H9 (cell line): Measurements from ENCODE around the gene RAB3GAP2. TPM values are rescaled to one million over a fixed set of nuclear protein-coding genes. Genes with fewer than 3 reads are reported as not detected.

ENCODE experiments used
- DNase-seq: peaks from one replicate; pipeline ENCODE4 v3.0.0-alpha.2; 2017
- H2AFZ ChIP-seq: one replicate; pipeline ENCODE4 v1.6.1; 2013; ENCODE audit warnings: mild to moderate bottlenecking, low read length, control low read depth, moderate library complexity
- H2AK5ac ChIP-seq: 2 replicates; pipeline ENCODE4 v1.6.1; 2013; ENCODE audit warnings: low read length, control low read depth, mixed read lengths; ENCODE audit not compliant: insufficient read length
- H2BK120ac ChIP-seq: one replicate; pipeline ENCODE4 v1.6.1; 2013; ENCODE audit warnings: low read depth, mild to moderate bottlenecking, low read length, control low read depth, inconsistent platforms; ENCODE audit not compliant: poor library complexity, severe bottlenecking
- H2BK12ac ChIP-seq: 2 replicates; pipeline ENCODE4 v1.6.1; 2013; ENCODE audit warnings: low read length, control low read depth, mixed read lengths, low read depth; ENCODE audit not compliant: insufficient read length
- H2BK15ac ChIP-seq: 2 replicates; pipeline ENCODE4 v1.6.1; 2013; ENCODE audit warnings: low read depth, low read length, control low read depth
- H2BK20ac ChIP-seq: one replicate; pipeline ENCODE4 v1.6.1; 2013; ENCODE audit warnings: low read depth, mild to moderate bottlenecking, low read length, control low read depth, inconsistent platforms; ENCODE audit not compliant: poor library complexity, severe bottlenecking
- H2BK5ac ChIP-seq: 2 replicates; pipeline ENCODE4 v1.6.1; 2013; ENCODE audit warnings: low read length, control low read depth, mixed read lengths; ENCODE audit not compliant: insufficient read length
- H3K14ac ChIP-seq: 2 replicates; pipeline ENCODE4 v1.6.1; 2013; ENCODE audit warnings: low read length, control low read depth; ENCODE audit not compliant: insufficient read depth
- H3K18ac ChIP-seq: 2 replicates; pipeline ENCODE4 v1.6.1; 2013; ENCODE audit warnings: low read depth, mild to moderate bottlenecking, mixed read lengths, low read length, control low read depth; ENCODE audit not compliant: insufficient read length
- H3K23ac ChIP-seq: 2 replicates; pipeline ENCODE4 v1.6.1; 2013; ENCODE audit warnings: low read length, control low read depth, mixed read lengths, low read depth; ENCODE audit not compliant: insufficient read length
- H3K23me2 ChIP-seq: 2 replicates; pipeline ENCODE4 v1.6.1; 2013; ENCODE audit warnings: low read depth, mild to moderate bottlenecking, mixed read lengths, low read length, control low read depth; ENCODE audit not compliant: insufficient read length, poor library complexity, severe bottlenecking
- H3K27ac ChIP-seq: 2 replicates; pipeline ENCODE4 v1.5.1; 2013; ENCODE audit warnings: low read length, control low read depth, mixed read lengths, low read depth; ENCODE audit not compliant: insufficient read length
- H3K27me3 ChIP-seq: 2 replicates; pipeline ENCODE4 v1.6.1; 2013; ENCODE audit warnings: low read length, control low read depth, inconsistent platforms; ENCODE audit not compliant: insufficient read depth
- H3K4ac ChIP-seq: 2 replicates; pipeline ENCODE4 v1.6.1; 2013; ENCODE audit warnings: low read depth, mild to moderate bottlenecking, control low read depth, inconsistent platforms, low read length, moderate library complexity
- H3K4me1 ChIP-seq: 2 replicates; pipeline ENCODE4 v1.6.1; 2013; ENCODE audit warnings: low read length, control low read depth, inconsistent platforms; ENCODE audit not compliant: insufficient read depth
- H3K4me2 ChIP-seq: 2 replicates; pipeline ENCODE4 v1.6.1; 2013; ENCODE audit warnings: low read length, control low read depth, mixed read lengths; ENCODE audit not compliant: insufficient read length, insufficient read depth
- H3K56ac ChIP-seq: 2 replicates; pipeline ENCODE4 v1.6.1; 2013; ENCODE audit warnings: low read depth, mild to moderate bottlenecking, mixed read lengths, low read length, control low read depth; ENCODE audit not compliant: insufficient read length
- H3K79me1 ChIP-seq: 2 replicates; pipeline ENCODE4 v1.6.1; 2013; ENCODE audit warnings: low read depth, mild to moderate bottlenecking, moderate library complexity, low read length, control low read depth, inconsistent platforms; ENCODE audit not compliant: insufficient read depth, poor library complexity, severe bottlenecking
- H3K79me2 ChIP-seq: 2 replicates; pipeline ENCODE4 v1.6.1; 2013; ENCODE audit warnings: low read length, control low read depth, inconsistent platforms; ENCODE audit not compliant: insufficient read depth
- H3K9ac ChIP-seq: 2 replicates; pipeline ENCODE4 v1.6.1; 2013; ENCODE audit warnings: low read length, control low read depth, mixed read lengths; ENCODE audit not compliant: insufficient read length; ENCODE audit errors: extremely low read depth
- H3K9me3 ChIP-seq: one replicate; pipeline ENCODE4 v1.6.1; 2013; ENCODE audit warnings: low read depth, low read length, inconsistent platforms; ENCODE audit not compliant: control insufficient read depth
- H3T11ph ChIP-seq: one replicate; pipeline ENCODE4 v1.6.1; 2013; ENCODE audit warnings: mild to moderate bottlenecking, low read length, control low read depth, inconsistent platforms
- H4K20me1 ChIP-seq: one replicate; pipeline ENCODE4 v1.6.1; 2013; ENCODE audit not compliant: control insufficient read depth, insufficient read length, insufficient read depth
- H4K5ac ChIP-seq: 2 replicates; pipeline ENCODE4 v1.6.1; 2013; ENCODE audit warnings: low read depth, mild to moderate bottlenecking, mixed read lengths, low read length, control low read depth; ENCODE audit not compliant: insufficient read length
- H4K8ac ChIP-seq: replicated peaks from 2 replicates; pipeline ENCODE4 v1.6.1; 2013; ENCODE audit warnings: low read length, control low read depth, mixed read lengths, low read depth; ENCODE audit not compliant: insufficient read length
- H4K91ac ChIP-seq: 2 replicates; pipeline ENCODE4 v1.6.1; 2013; ENCODE audit warnings: low read depth, mild to moderate bottlenecking, moderate library complexity, mixed read lengths, low read length, control low read depth; ENCODE audit not compliant: insufficient read length
- H3K27ac Mint-ChIP-seq, 3 experiments: 2 replicates in 2 of 3; 3 replicates in 1 of 3; pipeline ENCODE4 v1.8.0; 2020 to 2021; ENCODE audit warnings: mixed read lengths in 3 of 3, mild to moderate bottlenecking in 1 of 3, moderate library complexity in 1 of 3
- H3K27me3 Mint-ChIP-seq: 2 replicates; pipeline ENCODE4 v1.8.0; 2021; ENCODE audit warnings: low read depth, mild to moderate bottlenecking, moderate library complexity, mixed read lengths
- H3K36me3 Mint-ChIP-seq, 3 experiments: 2 replicates in 2 of 3; 3 replicates in 1 of 3; pipeline ENCODE4 v1.8.0; 2020 to 2021; ENCODE audit warnings: low read depth in 3 of 3, mixed read lengths in 3 of 3; ENCODE audit not compliant: insufficient read depth in 1 of 3
- H3K4me1 Mint-ChIP-seq, 2 experiments: 2 replicates each; pipeline ENCODE4 v1.8.0; 2020; ENCODE audit warnings: mixed read lengths in 2 of 2
- H3K4me3 Mint-ChIP-seq, 2 experiments: 2 replicates in 1 of 2; 3 replicates in 1 of 2; pipeline ENCODE4 v1.8.0; 2020 to 2021; ENCODE audit warnings: mild to moderate bottlenecking in 2 of 2, mixed read lengths in 2 of 2, moderate library complexity in 1 of 2
- H3K9me3 Mint-ChIP-seq, 2 experiments: 2 replicates in 1 of 2; 3 replicates in 1 of 2; pipeline ENCODE4 v1.8.0; 2020; ENCODE audit warnings: mild to moderate bottlenecking in 2 of 2, mixed read lengths in 2 of 2, moderate library complexity in 1 of 2
- CTCF ChIP-seq: fragments of 200-600 bp; sonication (generic); conservative IDR thresholded peaks from 3 replicates; pipeline ENCODE4 v1.8.0; 2021; ENCODE audit warnings: antibody characterized with exemption, mild to moderate bottlenecking
- WGBS: extraction: QIAGEN DNeasy Blood & Tissue Kit; methylation state at CpG from one replicate; pipeline ENCODE4 v1.1.7; 2013; ENCODE audit warnings: missing lambda C conversion rate, low lambda C conversion rate, mixed read lengths; ENCODE audit not compliant: insufficient read length; ENCODE audit errors: extremely low coverage; 5-methylcytosine and 5-hydroxymethylcytosine counted together
- total RNA-seq: library from RNA; stranded (reverse); gene quantifications from 2 replicates; pipeline ENCODE4 v1.2.1, GENCODE V29; 2021

Gene RAB3GAP2
- total RNA-seq, 1 experiment from 2014 or later: 48.3 TPM

DNA sequence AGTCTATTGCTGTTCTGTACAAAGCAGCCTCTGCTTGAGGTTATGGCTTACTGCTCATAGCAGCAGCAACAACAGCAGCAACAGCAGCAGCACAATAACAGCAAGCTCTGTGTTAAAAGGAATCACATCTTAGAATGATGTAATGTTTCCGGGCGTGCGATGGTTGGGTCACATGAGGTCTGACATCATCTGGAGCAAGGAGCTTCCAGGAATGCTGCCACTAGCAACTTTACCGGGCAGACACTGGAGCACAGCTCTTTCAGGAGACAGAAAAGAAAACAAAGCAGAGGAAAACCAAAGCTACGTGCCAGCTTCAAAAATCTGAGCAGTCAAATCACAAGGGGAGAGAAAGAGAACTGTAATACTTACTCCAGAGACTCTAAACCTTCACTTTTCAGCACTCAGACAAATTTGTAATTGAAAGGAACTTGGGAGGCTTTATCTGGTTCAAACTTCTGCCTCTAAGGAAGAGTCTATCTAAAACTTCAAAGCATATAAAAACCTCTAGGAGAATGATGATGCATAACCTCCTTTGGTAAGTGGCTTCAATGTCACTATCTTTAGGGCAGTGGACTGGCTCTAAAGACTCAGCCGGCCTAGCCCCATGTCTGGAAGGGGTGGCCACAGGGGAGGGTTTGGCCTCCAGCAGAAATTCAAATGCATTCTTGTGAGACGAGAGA, 28.3 kb upstream of the RAB3GAP2 start:
- peak overlapping the region; percentile 94 for H2AFZ ChIP-seq
- no CpG with 5 or more reads among the region's 7 CpGs for WGBS

More for the DNA sequence above, 28.3 kb upstream of the RAB3GAP2 start:
- Histone ChIP-seq H3K4me1 (peaks cover 2% of the 10 kb centered on the region; the same call in 1 of the 2 replicates), H4K20me1 (no peaks in the 10 kb centered on the region), H3K9me3 (no peaks in the 10 kb centered on the region), H3K14ac (no peak overlapping the region; the same call in 1 of the 2 replicates), H2AK5ac (no peak overlapping the region), H3K23me2 (no peaks in the 10 kb centered on the region), H3K18ac (no peak overlapping the region), H2BK15ac (no peak overlapping the region), H2BK120ac (no peak overlapping the region), H2BK5ac (no peak overlapping the region), H4K5ac (no peak overlapping the region), H3K23ac (no peak overlapping the region), H3K27ac (no peak overlapping the region), H3K4me2 (no peak overlapping the region), H4K91ac (no peak overlapping the region), H3K79me2 (no peaks in the 10 kb centered on the region), H2BK12ac (no peak overlapping the region), H3K79me1 (no peaks in the 10 kb centered on the region), H3K27me3 (no peaks in the 10 kb centered on the region), H3K56ac (no peak overlapping the region), H4K8ac (no peak overlapping the region), H3K4ac (no peak overlapping the region), H3T11ph (no peak overlapping the region), H2BK20ac (no peak overlapping the region), H3K9ac (no peak overlapping the region)
- Mint-ChIP-seq H3K36me3 (peaks cover 0 to 3% (median 0%) of the 10 kb centered on the region in 3 experiments; a peak in 2 of 7 replicates), H3K4me1 (peaks cover 27 to 28% of the 10 kb centered on the region in 2 experiments), H3K27ac (peak overlapping the region; percentile 90 to 95 (median 91); a peak in 5 of 7 replicates), H3K9me3 (peaks cover 6% of the 10 kb centered on the region in 2 experiments; a peak in 3 of 5 replicates), H3K4me3 (no peak overlapping the region), H3K27me3 (no peaks in the 10 kb centered on the region)
- TF ChIP-seq CTCF: no peak
- peak; percentile 59 for DNase-seq
